Panc1 (cell line): ENCODE measurements around the gene PTGIR.

Source experiments
- POLR2AphosphoS5 ChIP-seq: IDR thresholded peaks from 2 replicates; pipeline ENCODE4 v1.6.1; 2012; ENCODE audit warnings: mild to moderate bottlenecking, low read depth, low read length, moderate library complexity
- SIN3A ChIP-seq: IDR thresholded peaks from 2 replicates; pipeline ENCODE4 v1.6.1; 2012; ENCODE audit warnings: low read depth, mild to moderate bottlenecking, low read length, moderate library complexity, borderline replicate concordance; ENCODE audit not compliant: insufficient read depth
- TCF7L2 ChIP-seq: IDR thresholded peaks from 2 replicates; pipeline ENCODE4 v1.6.1; 2011; ENCODE audit warnings: mild to moderate bottlenecking, low read depth, low read length, inconsistent platforms
- TF ChIP-seq, protein P1 (sequence below), 2 experiments: IDR thresholded peaks; 2 replicates each; pipeline ENCODE4 v1.6.1; 2011 to 2012; ENCODE audit warnings: low read depth in 2 of 2, control low read depth in 1 of 2, low read length in 1 of 2, mild to moderate bottlenecking in 1 of 2, moderate library complexity in 1 of 2; ENCODE audit not compliant: insufficient read depth in 1 of 2
- TF ChIP-seq, protein P2 (sequence below): fragments of 450-650 bp; IDR thresholded peaks from 2 replicates; pipeline ENCODE4 v1.5.1; 2017; ENCODE audit warnings: mild to moderate bottlenecking

GRCh38 chr19:46574533-46574932 lies 50.4 kb downstream of the PTGIR start:
- TF ChIP-seq, protein P1, sequence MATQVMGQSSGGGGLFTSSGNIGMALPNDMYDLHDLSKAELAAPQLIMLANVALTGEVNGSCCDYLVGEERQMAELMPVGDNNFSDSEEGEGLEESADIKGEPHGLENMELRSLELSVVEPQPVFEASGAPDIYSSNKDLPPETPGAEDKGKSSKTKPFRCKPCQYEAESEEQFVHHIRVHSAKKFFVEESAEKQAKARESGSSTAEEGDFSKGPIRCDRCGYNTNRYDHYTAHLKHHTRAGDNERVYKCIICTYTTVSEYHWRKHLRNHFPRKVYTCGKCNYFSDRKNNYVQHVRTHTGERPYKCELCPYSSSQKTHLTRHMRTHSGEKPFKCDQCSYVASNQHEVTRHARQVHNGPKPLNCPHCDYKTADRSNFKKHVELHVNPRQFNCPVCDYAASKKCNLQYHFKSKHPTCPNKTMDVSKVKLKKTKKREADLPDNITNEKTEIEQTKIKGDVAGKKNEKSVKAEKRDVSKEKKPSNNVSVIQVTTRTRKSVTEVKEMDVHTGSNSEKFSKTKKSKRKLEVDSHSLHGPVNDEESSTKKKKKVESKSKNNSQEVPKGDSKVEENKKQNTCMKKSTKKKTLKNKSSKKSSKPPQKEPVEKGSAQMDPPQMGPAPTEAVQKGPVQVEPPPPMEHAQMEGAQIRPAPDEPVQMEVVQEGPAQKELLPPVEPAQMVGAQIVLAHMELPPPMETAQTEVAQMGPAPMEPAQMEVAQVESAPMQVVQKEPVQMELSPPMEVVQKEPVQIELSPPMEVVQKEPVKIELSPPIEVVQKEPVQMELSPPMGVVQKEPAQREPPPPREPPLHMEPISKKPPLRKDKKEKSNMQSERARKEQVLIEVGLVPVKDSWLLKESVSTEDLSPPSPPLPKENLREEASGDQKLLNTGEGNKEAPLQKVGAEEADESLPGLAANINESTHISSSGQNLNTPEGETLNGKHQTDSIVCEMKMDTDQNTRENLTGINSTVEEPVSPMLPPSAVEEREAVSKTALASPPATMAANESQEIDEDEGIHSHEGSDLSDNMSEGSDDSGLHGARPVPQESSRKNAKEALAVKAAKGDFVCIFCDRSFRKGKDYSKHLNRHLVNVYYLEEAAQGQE (IDR thresholded peaks at IDR 0.05; ENCODE audit: insufficient read depth in 1 of 2, low read depth in 2 of 2, low read length in 1 of 2): no peak
- TF ChIP-seq, protein P2, sequence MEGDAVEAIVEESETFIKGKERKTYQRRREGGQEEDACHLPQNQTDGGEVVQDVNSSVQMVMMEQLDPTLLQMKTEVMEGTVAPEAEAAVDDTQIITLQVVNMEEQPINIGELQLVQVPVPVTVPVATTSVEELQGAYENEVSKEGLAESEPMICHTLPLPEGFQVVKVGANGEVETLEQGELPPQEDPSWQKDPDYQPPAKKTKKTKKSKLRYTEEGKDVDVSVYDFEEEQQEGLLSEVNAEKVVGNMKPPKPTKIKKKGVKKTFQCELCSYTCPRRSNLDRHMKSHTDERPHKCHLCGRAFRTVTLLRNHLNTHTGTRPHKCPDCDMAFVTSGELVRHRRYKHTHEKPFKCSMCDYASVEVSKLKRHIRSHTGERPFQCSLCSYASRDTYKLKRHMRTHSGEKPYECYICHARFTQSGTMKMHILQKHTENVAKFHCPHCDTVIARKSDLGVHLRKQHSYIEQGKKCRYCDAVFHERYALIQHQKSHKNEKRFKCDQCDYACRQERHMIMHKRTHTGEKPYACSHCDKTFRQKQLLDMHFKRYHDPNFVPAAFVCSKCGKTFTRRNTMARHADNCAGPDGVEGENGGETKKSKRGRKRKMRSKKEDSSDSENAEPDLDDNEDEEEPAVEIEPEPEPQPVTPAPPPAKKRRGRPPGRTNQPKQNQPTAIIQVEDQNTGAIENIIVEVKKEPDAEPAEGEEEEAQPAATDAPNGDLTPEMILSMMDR: no peak
- TF ChIP-seq POLR2AphosphoS5 (no peak), SIN3A (no peak), TCF7L2 (no peak)
